HEK293 (cell line): ENCODE measurements around the gene NREP.

Experiments used
- CTCF ChIA-PET: fragments of 350-600 bp; formaldehyde crosslinking; extraction: SDS; loops from one replicate; lab custom pipeline; 2021; ENCODE audit warnings: antibody characterized with exemption; lab: Yijun Ruan, JAX
- POLR2A ChIA-PET: fragments of 300-600 bp; formaldehyde crosslinking; extraction: SDS; loops from one replicate; lab custom pipeline; 2020; ENCODE audit warnings: antibody characterized with exemption, inconsistent platforms; lab: Yijun Ruan, JAX
- H3K27ac ChIP-seq: fragments of 200-500 bp; sonication (Bioruptor generic); 2 replicates; pipeline ENCODE4 v1.5.1; 2014; ENCODE audit warnings: low read depth, low read length, control low read depth, inconsistent platforms; ENCODE audit errors: extremely low read depth
- H3K36me3 ChIP-seq, 2 experiments: fragments of 200-500 bp in 1 of 2; sonication (Bioruptor generic) in 1 of 2; 1 replicate in 1 of 2; 2 replicates in 1 of 2; pipeline ENCODE4 v1.5.1; 2014 to 2017; ENCODE audit warnings: inconsistent platforms in 2 of 2, low read length in 2 of 2; ENCODE audit not compliant: control insufficient read depth in 2 of 2, insufficient read depth in 1 of 2
- H3K4me1 ChIP-seq: fragments of 200-500 bp; sonication (Bioruptor generic); 2 replicates; pipeline ENCODE4 v1.5.1; 2014; ENCODE audit warnings: mild to moderate bottlenecking, low read length, inconsistent platforms; ENCODE audit not compliant: control insufficient read depth, insufficient read depth
- H3K4me3 ChIP-seq: 2 replicates; pipeline ENCODE4 v1.5.1; 2011; ENCODE audit warnings: low read depth, mild to moderate bottlenecking, control low read depth, low read length, moderate library complexity
- H3K9me3 ChIP-seq: fragments of 200-500 bp; sonication (Bioruptor generic); 2 replicates; pipeline ENCODE4 v1.5.1; 2014; ENCODE audit warnings: low read depth, low read length, inconsistent platforms; ENCODE audit not compliant: control insufficient read depth, insufficient read depth
- BCL11A ChIP-seq: fragments of 450-650 bp; formaldehyde crosslinking; IDR thresholded peaks from 2 replicates; pipeline ENCODE4 v1.5.1; 2016; ENCODE audit warnings: low read depth, missing biosample characterization, missing genetic modification characterization
- FEZF1 ChIP-seq: fragments of 450-650 bp; formaldehyde crosslinking; IDR thresholded peaks from 2 replicates; pipeline ENCODE4 v1.5.1; 2016; ENCODE audit warnings: missing biosample characterization, missing genetic modification characterization
- GLIS2 ChIP-seq: fragments of 450-650 bp; formaldehyde crosslinking; IDR thresholded peaks from 2 replicates; pipeline ENCODE4 v1.5.1; 2016; ENCODE audit warnings: missing biosample characterization, missing genetic modification characterization
- HOXD13 ChIP-seq: sonication (generic); formaldehyde crosslinking; IDR thresholded peaks from 2 replicates; pipeline ENCODE4 v1.8.0; 2022; ENCODE audit warnings: missing genetic modification reagents, borderline replicate concordance
- OSR2 ChIP-seq: fragments of 450-650 bp; formaldehyde crosslinking; IDR thresholded peaks from 2 replicates; pipeline ENCODE4 v1.5.1; 2016; ENCODE audit warnings: missing biosample characterization, missing genetic modification characterization
- ZNF19 ChIP-seq: fragments of 450-650 bp; formaldehyde crosslinking; IDR thresholded peaks from 2 replicates; pipeline ENCODE4; 2016; ENCODE audit warnings: missing biosample characterization, missing genetic modification characterization, low read depth
- ZNF23 ChIP-seq: fragments of 450-650 bp; formaldehyde crosslinking; IDR thresholded peaks from 2 replicates; pipeline ENCODE4 v1.5.1; 2016; ENCODE audit warnings: missing biosample characterization, missing genetic modification characterization, borderline replicate concordance
- ZNF311 ChIP-seq: fragments of 450-650 bp; formaldehyde crosslinking; IDR thresholded peaks from 2 replicates; pipeline ENCODE4 v1.5.1; 2017; ENCODE audit warnings: missing biosample characterization, missing genetic modification characterization, borderline replicate concordance
- ZNF335 ChIP-seq: fragments of 450-650 bp; formaldehyde crosslinking; conservative IDR thresholded peaks from 2 replicates; pipeline ENCODE4 v1.5.1; 2016; ENCODE audit warnings: missing biosample characterization, missing genetic modification characterization
- ZNF530 ChIP-seq: fragments of 450-650 bp; formaldehyde crosslinking; IDR thresholded peaks from 2 replicates; pipeline ENCODE4 v1.5.1; 2016; ENCODE audit warnings: low read depth, missing biosample characterization, missing genetic modification characterization
- ZNF585B ChIP-seq: fragments of 450-650 bp; formaldehyde crosslinking; IDR thresholded peaks from 2 replicates; pipeline ENCODE4 v1.5.1; 2016; ENCODE audit warnings: missing biosample characterization, missing genetic modification characterization
- ZNF660 ChIP-seq: fragments of 450-650 bp; IDR thresholded peaks from 2 replicates; pipeline ENCODE4 v1.5.1; 2018; ENCODE audit warnings: missing biosample characterization, mild to moderate bottlenecking, missing genetic modification characterization
- ZSCAN30 ChIP-seq: fragments of 450-650 bp; IDR thresholded peaks from 2 replicates; pipeline ENCODE4 v1.5.1; 2018; ENCODE audit warnings: missing biosample characterization, mild to moderate bottlenecking, missing genetic modification characterization, moderate library complexity
- TF ChIP-seq, protein P1 (sequence below): fragments of 450-650 bp; formaldehyde crosslinking; IDR thresholded peaks from 2 replicates; pipeline ENCODE4 v1.5.1; 2016; ENCODE audit warnings: missing biosample characterization, missing genetic modification characterization, borderline replicate concordance
- TF ChIP-seq, protein P2 (sequence below): fragments of 450-650 bp; formaldehyde crosslinking; IDR thresholded peaks from 2 replicates; pipeline ENCODE4 v1.5.1; 2017; ENCODE audit warnings: missing biosample characterization, missing genetic modification characterization
- TF ChIP-seq, protein P3 (sequence below): fragments of 450-650 bp; formaldehyde crosslinking; IDR thresholded peaks from 2 replicates; pipeline ENCODE4 v1.5.1; 2016; ENCODE audit warnings: missing biosample characterization, missing genetic modification characterization
- TF ChIP-seq, protein P4 (sequence below): fragments of 450-650 bp; formaldehyde crosslinking; IDR thresholded peaks from 2 replicates; pipeline ENCODE4 v1.5.1; 2016; ENCODE audit warnings: missing biosample characterization, missing genetic modification characterization
- TF ChIP-seq, protein P5 (sequence below): fragments of 450-650 bp; formaldehyde crosslinking; IDR thresholded peaks from 2 replicates; pipeline ENCODE4 v1.5.1; 2017; ENCODE audit warnings: missing biosample characterization, missing genetic modification characterization
- TF ChIP-seq, protein P6 (sequence below): fragments of 450-650 bp; formaldehyde crosslinking; IDR thresholded peaks from 2 replicates; pipeline ENCODE4 v1.5.1; 2016; ENCODE audit warnings: missing biosample characterization, missing genetic modification characterization, low read depth

Gene NREP

DNA sequence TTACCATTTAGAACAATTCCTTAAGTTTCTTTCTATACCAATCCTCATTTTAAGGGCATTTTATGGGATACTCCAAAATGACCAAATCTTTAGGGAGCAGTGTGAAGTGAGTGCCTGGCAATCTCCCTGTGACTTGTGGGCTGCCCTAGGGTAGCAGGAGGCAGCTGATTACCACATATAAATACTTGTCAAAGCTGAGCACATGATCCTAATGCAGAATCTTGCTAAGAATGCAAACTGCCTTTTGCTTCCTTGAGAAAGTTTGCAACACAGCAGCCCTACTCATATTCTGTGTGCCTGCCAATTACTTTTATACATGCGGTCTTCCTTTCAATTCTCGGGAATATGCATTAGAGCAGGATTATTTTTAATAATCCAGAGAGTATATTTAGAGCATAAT, 18.2 kb upstream of the NREP start (continued):
- TF ChIP-seq, protein P1, sequence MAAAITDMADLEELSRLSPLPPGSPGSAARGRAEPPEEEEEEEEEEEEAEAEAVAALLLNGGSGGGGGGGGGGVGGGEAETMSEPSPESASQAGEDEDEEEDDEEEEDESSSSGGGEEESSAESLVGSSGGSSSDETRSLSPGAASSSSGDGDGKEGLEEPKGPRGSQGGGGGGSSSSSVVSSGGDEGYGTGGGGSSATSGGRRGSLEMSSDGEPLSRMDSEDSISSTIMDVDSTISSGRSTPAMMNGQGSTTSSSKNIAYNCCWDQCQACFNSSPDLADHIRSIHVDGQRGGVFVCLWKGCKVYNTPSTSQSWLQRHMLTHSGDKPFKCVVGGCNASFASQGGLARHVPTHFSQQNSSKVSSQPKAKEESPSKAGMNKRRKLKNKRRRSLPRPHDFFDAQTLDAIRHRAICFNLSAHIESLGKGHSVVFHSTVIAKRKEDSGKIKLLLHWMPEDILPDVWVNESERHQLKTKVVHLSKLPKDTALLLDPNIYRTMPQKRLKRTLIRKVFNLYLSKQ = no peak

DNA sequence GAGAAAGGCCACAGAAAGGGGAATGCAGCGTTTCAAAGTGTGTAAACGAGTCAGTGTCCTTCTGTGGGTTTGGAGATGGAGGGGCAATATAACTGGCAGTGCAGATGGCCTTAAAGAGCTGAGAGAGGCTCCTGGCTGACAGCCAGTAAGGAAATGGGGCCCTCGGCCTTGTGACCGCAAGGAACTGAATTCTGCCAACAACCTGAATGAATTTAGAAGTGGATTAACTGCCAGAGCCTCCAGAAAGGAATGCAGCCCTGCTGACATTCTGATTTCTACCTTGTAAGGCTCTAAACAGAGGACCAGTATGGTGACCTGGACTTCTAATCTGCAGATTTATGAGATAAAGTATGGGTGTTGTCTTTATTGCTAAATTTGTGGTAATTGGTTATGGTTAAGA, 17.5 kb upstream of the NREP start:
- Histone ChIP-seq H3K36me3 (no peaks in the 10 kb centered on the region), H3K27ac (peak overlapping the region; percentile 2; the same call in 1 of the 2 replicates), H3K9me3 (no peaks in the 10 kb centered on the region), H3K4me1 (peaks cover 26% of the 10 kb centered on the region), H3K4me3 (no peak overlapping the region)
- TF ChIP-seq BCL11A (tag by site-specific recombination) (no peak), FEZF1 (tag by site-specific recombination) (no peak), OSR2 (peak; percentile 14; the same call in 1 of the 2 replicates), GLIS2 (no peak), HOXD13 (CRISPR knock-in tag) (0 out of 2 replicates have a peak, but pooled peaks have one; percentile 45), ZNF19 (no peak), ZNF585B (no peak), ZNF660 (peak; percentile 63; the same call in 1 of the 2 replicates), ZNF335 (tag by site-specific recombination) (peak; percentile 24; the same call in 1 of the 2 replicates), ZNF311 (no peak), ZNF23 (tag by site-specific recombination) (no peak), ZNF530 (tag by site-specific recombination) (no peak), ZSCAN30 (no peak)
- TF ChIP-seq, protein P2, sequence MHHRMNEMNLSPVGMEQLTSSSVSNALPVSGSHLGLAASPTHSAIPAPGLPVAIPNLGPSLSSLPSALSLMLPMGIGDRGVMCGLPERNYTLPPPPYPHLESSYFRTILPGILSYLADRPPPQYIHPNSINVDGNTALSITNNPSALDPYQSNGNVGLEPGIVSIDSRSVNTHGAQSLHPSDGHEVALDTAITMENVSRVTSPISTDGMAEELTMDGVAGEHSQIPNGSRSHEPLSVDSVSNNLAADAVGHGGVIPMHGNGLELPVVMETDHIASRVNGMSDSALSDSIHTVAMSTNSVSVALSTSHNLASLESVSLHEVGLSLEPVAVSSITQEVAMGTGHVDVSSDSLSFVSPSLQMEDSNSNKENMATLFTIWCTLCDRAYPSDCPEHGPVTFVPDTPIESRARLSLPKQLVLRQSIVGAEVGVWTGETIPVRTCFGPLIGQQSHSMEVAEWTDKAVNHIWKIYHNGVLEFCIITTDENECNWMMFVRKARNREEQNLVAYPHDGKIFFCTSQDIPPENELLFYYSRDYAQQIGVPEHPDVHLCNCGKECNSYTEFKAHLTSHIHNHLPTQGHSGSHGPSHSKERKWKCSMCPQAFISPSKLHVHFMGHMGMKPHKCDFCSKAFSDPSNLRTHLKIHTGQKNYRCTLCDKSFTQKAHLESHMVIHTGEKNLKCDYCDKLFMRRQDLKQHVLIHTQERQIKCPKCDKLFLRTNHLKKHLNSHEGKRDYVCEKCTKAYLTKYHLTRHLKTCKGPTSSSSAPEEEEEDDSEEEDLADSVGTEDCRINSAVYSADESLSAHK (tag by site-specific recombination) = no peak
- TF ChIP-seq, protein P3, sequence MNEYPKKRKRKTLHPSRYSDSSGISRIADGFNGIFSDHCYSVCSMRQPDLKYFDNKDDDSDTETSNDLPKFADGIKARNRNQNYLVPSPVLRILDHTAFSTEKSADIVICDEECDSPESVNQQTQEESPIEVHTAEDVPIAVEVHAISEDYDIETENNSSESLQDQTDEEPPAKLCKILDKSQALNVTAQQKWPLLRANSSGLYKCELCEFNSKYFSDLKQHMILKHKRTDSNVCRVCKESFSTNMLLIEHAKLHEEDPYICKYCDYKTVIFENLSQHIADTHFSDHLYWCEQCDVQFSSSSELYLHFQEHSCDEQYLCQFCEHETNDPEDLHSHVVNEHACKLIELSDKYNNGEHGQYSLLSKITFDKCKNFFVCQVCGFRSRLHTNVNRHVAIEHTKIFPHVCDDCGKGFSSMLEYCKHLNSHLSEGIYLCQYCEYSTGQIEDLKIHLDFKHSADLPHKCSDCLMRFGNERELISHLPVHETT (tag by site-specific recombination) = no peak
- TF ChIP-seq, protein P4, sequence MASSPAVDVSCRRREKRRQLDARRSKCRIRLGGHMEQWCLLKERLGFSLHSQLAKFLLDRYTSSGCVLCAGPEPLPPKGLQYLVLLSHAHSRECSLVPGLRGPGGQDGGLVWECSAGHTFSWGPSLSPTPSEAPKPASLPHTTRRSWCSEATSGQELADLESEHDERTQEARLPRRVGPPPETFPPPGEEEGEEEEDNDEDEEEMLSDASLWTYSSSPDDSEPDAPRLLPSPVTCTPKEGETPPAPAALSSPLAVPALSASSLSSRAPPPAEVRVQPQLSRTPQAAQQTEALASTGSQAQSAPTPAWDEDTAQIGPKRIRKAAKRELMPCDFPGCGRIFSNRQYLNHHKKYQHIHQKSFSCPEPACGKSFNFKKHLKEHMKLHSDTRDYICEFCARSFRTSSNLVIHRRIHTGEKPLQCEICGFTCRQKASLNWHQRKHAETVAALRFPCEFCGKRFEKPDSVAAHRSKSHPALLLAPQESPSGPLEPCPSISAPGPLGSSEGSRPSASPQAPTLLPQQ = peak; percentile 60; the same call in 1 of the 2 replicates
- TF ChIP-seq, protein P5, sequence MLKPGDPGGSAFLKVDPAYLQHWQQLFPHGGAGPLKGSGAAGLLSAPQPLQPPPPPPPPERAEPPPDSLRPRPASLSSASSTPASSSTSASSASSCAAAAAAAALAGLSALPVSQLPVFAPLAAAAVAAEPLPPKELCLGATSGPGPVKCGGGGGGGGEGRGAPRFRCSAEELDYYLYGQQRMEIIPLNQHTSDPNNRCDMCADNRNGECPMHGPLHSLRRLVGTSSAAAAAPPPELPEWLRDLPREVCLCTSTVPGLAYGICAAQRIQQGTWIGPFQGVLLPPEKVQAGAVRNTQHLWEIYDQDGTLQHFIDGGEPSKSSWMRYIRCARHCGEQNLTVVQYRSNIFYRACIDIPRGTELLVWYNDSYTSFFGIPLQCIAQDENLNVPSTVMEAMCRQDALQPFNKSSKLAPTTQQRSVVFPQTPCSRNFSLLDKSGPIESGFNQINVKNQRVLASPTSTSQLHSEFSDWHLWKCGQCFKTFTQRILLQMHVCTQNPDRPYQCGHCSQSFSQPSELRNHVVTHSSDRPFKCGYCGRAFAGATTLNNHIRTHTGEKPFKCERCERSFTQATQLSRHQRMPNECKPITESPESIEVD = peak; percentile 70
- TF ChIP-seq, protein P6, sequence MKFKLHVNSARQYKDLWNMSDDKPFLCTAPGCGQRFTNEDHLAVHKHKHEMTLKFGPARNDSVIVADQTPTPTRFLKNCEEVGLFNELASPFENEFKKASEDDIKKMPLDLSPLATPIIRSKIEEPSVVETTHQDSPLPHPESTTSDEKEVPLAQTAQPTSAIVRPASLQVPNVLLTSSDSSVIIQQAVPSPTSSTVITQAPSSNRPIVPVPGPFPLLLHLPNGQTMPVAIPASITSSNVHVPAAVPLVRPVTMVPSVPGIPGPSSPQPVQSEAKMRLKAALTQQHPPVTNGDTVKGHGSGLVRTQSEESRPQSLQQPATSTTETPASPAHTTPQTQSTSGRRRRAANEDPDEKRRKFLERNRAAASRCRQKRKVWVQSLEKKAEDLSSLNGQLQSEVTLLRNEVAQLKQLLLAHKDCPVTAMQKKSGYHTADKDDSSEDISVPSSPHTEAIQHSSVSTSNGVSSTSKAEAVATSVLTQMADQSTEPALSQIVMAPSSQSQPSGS = no peak
- POLR2A ChIA-PET = interaction anchor here (0.7 kb wide), 1 partner anchor 17 kb away, joined by 7 read pairs; no protein-coding TSS in a partner anchor
- CTCF ChIA-PET = no interaction called here
